H1 (cell line): ENCODE data around the gene FSTL4. TPM values are rescaled to one million over a fixed set of nuclear protein-coding genes. Genes with fewer than 3 reads are reported as not detected.

Experiments
- CTCF ChIA-PET: fragments of 300-600 bp; sonication (Branson Sonifier 250); formaldehyde crosslinking; loops from one replicate; lab custom pipeline; 2021; ENCODE audit not compliant: partially characterized antibody; lab: Charles Lee
- POLR2A ChIA-PET: fragments of 300-600 bp; sonication (Branson Sonifier 250); formaldehyde crosslinking; loops from one replicate; lab custom pipeline; 2021; ENCODE audit warnings: inconsistent platforms; ENCODE audit not compliant: partially characterized antibody; lab: Charles Lee
- DNase-seq, 2 experiments: peaks; one replicate each; pipeline versions ENCODE4 v3.0.0 to v3.0.0-alpha.2; 2010 to 2022; ENCODE audit warnings: low spot score in 2 of 2, low read depth in 1 of 2, mixed read lengths in 1 of 2
- FAIRE-seq: peaks from 2 replicates; lab custom pipeline; 2011; peaks lifted over from hg19 to GRCh38; lab: Jason Lieb, UNC
- H2AFZ ChIP-seq: 2 replicates; pipeline ENCODE4 v1.8.1; 2012; ENCODE audit warnings: low read length, inconsistent platforms
- H2AK5ac ChIP-seq: 2 replicates; pipeline ENCODE4 v1.6.1; 2013; ENCODE audit warnings: low read depth, low read length
- H2BK120ac ChIP-seq: replicated peaks from 2 replicates; pipeline ENCODE3; 2013; ENCODE audit warnings: low read depth, low read length, inconsistent platforms
- H2BK12ac ChIP-seq: 2 replicates; pipeline ENCODE4 v1.6.1; 2013; ENCODE audit warnings: low read depth, low read length
- H2BK15ac ChIP-seq: 2 replicates; pipeline ENCODE4 v1.6.1; 2013; ENCODE audit warnings: low read length
- H2BK20ac ChIP-seq: 2 replicates; pipeline ENCODE4 v1.6.1; 2013; ENCODE audit warnings: low read length
- H2BK5ac ChIP-seq: 2 replicates; pipeline ENCODE4 v1.6.1; 2013; ENCODE audit warnings: low read depth, low read length
- H3K14ac ChIP-seq: 2 replicates; pipeline ENCODE4 v1.6.1; 2013; ENCODE audit warnings: inconsistent platforms; ENCODE audit not compliant: insufficient read length
- H3K18ac ChIP-seq: 2 replicates; pipeline ENCODE4 v1.6.1; 2013; ENCODE audit warnings: low read length; ENCODE audit errors: extremely low read depth
- H3K23ac ChIP-seq: 2 replicates; pipeline ENCODE4 v1.6.1; 2013; ENCODE audit warnings: inconsistent platforms; ENCODE audit not compliant: insufficient read length
- H3K23me2 ChIP-seq: 2 replicates; pipeline ENCODE4 v1.6.1; 2013; ENCODE audit warnings: low read depth, low read length
- H3K27ac ChIP-seq: 2 replicates; pipeline ENCODE4 v1.6.1; 2011; ENCODE audit warnings: low read depth, low read length, inconsistent platforms
- H3K27me3 ChIP-seq, 4 experiments: replicated peaks in 1 of 4; 1 replicate in 1 of 4; 2 replicates in 3 of 4; pipeline versions ENCODE4 v1.6.1 to v1.8.1; 2011 to 2013; ENCODE audit warnings: low read length in 3 of 4, mild to moderate bottlenecking in 3 of 4, inconsistent platforms in 2 of 4, mixed read lengths in 2 of 4, moderate library complexity in 1 of 4; ENCODE audit not compliant: control insufficient read depth in 3 of 4, insufficient read depth in 3 of 4; ENCODE audit errors: extremely low read depth in 1 of 4
- H3K36me3 ChIP-seq, 4 experiments: 2 replicates each; pipeline versions ENCODE4 v1.6.1 to v1.8.1; 2011 to 2013; ENCODE audit warnings: mild to moderate bottlenecking in 4 of 4, low read length in 3 of 4, moderate library complexity in 2 of 4, control low read depth in 1 of 4, inconsistent platforms in 1 of 4; ENCODE audit not compliant: insufficient read depth in 4 of 4, control insufficient read depth in 2 of 4
- H3K4ac ChIP-seq: replicated peaks from 2 replicates; pipeline ENCODE3; 2013; ENCODE audit warnings: low read length, low read depth, mixed read lengths, inconsistent platforms; ENCODE audit not compliant: insufficient read length
- H3K4me1 ChIP-seq, 4 experiments: replicated peaks in 1 of 4; 1 replicate in 1 of 4; 2 replicates in 3 of 4; pipeline versions ENCODE4 v1.6.1 to v1.8.1; 2011 to 2013; ENCODE audit warnings: low read length in 3 of 4, inconsistent platforms in 2 of 4, mixed read lengths in 1 of 4; ENCODE audit not compliant: insufficient read depth in 4 of 4, control insufficient read depth in 3 of 4
- H3K4me2 ChIP-seq, 2 experiments: 2 replicates each; pipeline versions ENCODE4 v1.6.1 to v1.8.1; 2011 to 2013; ENCODE audit warnings: low read depth in 2 of 2, low read length in 2 of 2, control low read depth in 1 of 2, inconsistent platforms in 1 of 2, mild to moderate bottlenecking in 1 of 2; ENCODE audit not compliant: insufficient read depth in 1 of 2
- H3K4me3 ChIP-seq, 4 experiments: fragments of 200-600, 300-600 bp in 1 of 4; sonication (generic), shearing (Covaris generic), sonication (Bioruptor Twin) in 1 of 4; 2 replicates each; pipeline versions ENCODE4 v1.5.1 to v1.8.1; 2011 to 2016; ENCODE audit warnings: low read length in 4 of 4, low read depth in 3 of 4, control low read depth in 2 of 4, inconsistent platforms in 2 of 4, mild to moderate bottlenecking in 2 of 4, mixed read lengths in 1 of 4, moderate library complexity in 1 of 4; ENCODE audit not compliant: insufficient read depth in 2 of 4; ENCODE audit errors: extremely low read depth in 1 of 4
- H3K56ac ChIP-seq: replicated peaks from 2 replicates; pipeline ENCODE3; 2013; ENCODE audit warnings: low read depth, mild to moderate bottlenecking, mixed read lengths, low read length, inconsistent platforms; ENCODE audit not compliant: insufficient read length
- H3K79me1 ChIP-seq: 2 replicates; pipeline ENCODE4 v1.6.1; 2013; ENCODE audit warnings: low read depth, low read length, control low read depth
- H3K79me2 ChIP-seq, 2 experiments: 2 replicates each; pipeline versions ENCODE4 v1.6.1 to v1.8.1; 2012 to 2013; ENCODE audit warnings: low read length in 2 of 2, mild to moderate bottlenecking in 2 of 2, inconsistent platforms in 1 of 2; ENCODE audit not compliant: insufficient read depth in 2 of 2, control insufficient read depth in 1 of 2
- H3K9ac ChIP-seq, 4 experiments: replicated peaks in 1 of 4; 1 replicate in 1 of 4; 2 replicates in 3 of 4; pipeline versions ENCODE4 v1.6.1 to v1.8.1; 2011 to 2013; ENCODE audit warnings: low read depth in 3 of 4, low read length in 3 of 4, control low read depth in 2 of 4, mild to moderate bottlenecking in 2 of 4, moderate library complexity in 2 of 4, inconsistent platforms in 1 of 4; ENCODE audit errors: extremely low read depth in 1 of 4
- H3K9me3 ChIP-seq, 2 experiments: 2 replicates each; pipeline versions ENCODE4 v1.6.1 to v1.8.1; 2012 to 2013; ENCODE audit warnings: mild to moderate bottlenecking in 2 of 2, moderate library complexity in 2 of 2, control low read depth in 1 of 2, inconsistent platforms in 1 of 2, low read depth in 1 of 2, low read length in 1 of 2, mixed read lengths in 1 of 2; ENCODE audit not compliant: insufficient read depth in 2 of 2
- H4K20me1 ChIP-seq, 2 experiments: replicated peaks in 1 of 2; 2 replicates each; pipeline versions ENCODE3 to v1.8.1; 2011 to 2013; ENCODE audit warnings: inconsistent platforms in 2 of 2, low read length in 2 of 2, mild to moderate bottlenecking in 1 of 2; ENCODE audit not compliant: insufficient read depth in 2 of 2, control insufficient read depth in 1 of 2
- H4K5ac ChIP-seq: 2 replicates; pipeline ENCODE4 v1.6.1; 2013; ENCODE audit warnings: low read length, low read depth, mixed read lengths, inconsistent platforms; ENCODE audit not compliant: insufficient read length
- H4K8ac ChIP-seq: 2 replicates; pipeline ENCODE4 v1.8.0; 2013; ENCODE audit warnings: mild to moderate bottlenecking, moderate library complexity, low read length, inconsistent platforms; ENCODE audit not compliant: insufficient read depth; ENCODE audit errors: extremely low read depth
- H4K91ac ChIP-seq: replicated peaks from 2 replicates; pipeline ENCODE3; 2013; ENCODE audit warnings: low read length, mixed read lengths, inconsistent platforms; ENCODE audit not compliant: insufficient read length
- ATF2 ChIP-seq: IDR thresholded peaks from 2 replicates; pipeline ENCODE4 v1.6.1; 2012; ENCODE audit warnings: low read length, inconsistent platforms
- GABPA ChIP-seq: IDR thresholded peaks from 2 replicates; pipeline ENCODE4 v1.6.1; 2011; ENCODE audit warnings: mild to moderate bottlenecking, low read length, moderate library complexity, borderline replicate concordance; ENCODE audit not compliant: insufficient read depth
- KDM5A ChIP-seq: fragments of 200-600 bp; IDR thresholded peaks from 2 replicates; pipeline ENCODE4 v1.7.1; 2012; ENCODE audit warnings: mild to moderate bottlenecking, low read length, inconsistent platforms, mixed read lengths
- MAX ChIP-seq: IDR thresholded peaks from 2 replicates; pipeline ENCODE4 v1.6.1; 2012; ENCODE audit warnings: inconsistent platforms
- POLR2A ChIP-seq, 2 experiments: IDR thresholded peaks; 1 replicate in 1 of 2; 2 replicates in 1 of 2; pipeline ENCODE4 v1.6.1; 2011; ENCODE audit warnings: low read depth in 2 of 2, low read length in 2 of 2, mild to moderate bottlenecking in 2 of 2; ENCODE audit errors: control extremely low read depth in 1 of 2
- SIN3A ChIP-seq, 2 experiments: IDR thresholded peaks in 1 of 2; conservative IDR thresholded peaks in 1 of 2; 2 replicates each; pipeline ENCODE4 v1.6.1; 2011 to 2012; ENCODE audit warnings: low read length in 2 of 2, improper control_type of control experiment in 1 of 2, low read depth in 1 of 2, mild to moderate bottlenecking in 1 of 2
- SP1 ChIP-seq: IDR thresholded peaks from 2 replicates; pipeline ENCODE4 v1.6.1; 2011; ENCODE audit warnings: low read depth, low read length
- SP2 ChIP-seq: IDR thresholded peaks from 2 replicates; pipeline ENCODE4 v1.6.1; 2012; ENCODE audit warnings: mild to moderate bottlenecking, low read length, inconsistent platforms
- USF2 ChIP-seq: IDR thresholded peaks from 2 replicates; pipeline ENCODE4 v1.6.1; 2011; ENCODE audit warnings: low read length, improper control_type of control experiment
- ZNF274 ChIP-seq: IDR thresholded peaks from 2 replicates; pipeline ENCODE4 v1.7.0; 2012; ENCODE audit warnings: low read length, borderline replicate concordance; ENCODE audit errors: extremely low read depth
- WGBS, 2 experiments: shearing (Covaris generic) in 1 of 2; methylation state at CpG; one replicate each; pipeline versions ENCODE4 v1.1.6 to v1.1.7; 2013 to 2015; ENCODE audit warnings: low lambda C conversion rate in 2 of 2, mixed read lengths in 2 of 2, inconsistent platforms in 1 of 2, low coverage in 1 of 2, missing lambda C conversion rate in 1 of 2; ENCODE audit not compliant: insufficient replicate concordance in 2 of 2, insufficient coverage in 1 of 2, insufficient read length in 1 of 2; ENCODE audit errors: extremely low coverage in 1 of 2, missing lambda C conversion rate in 1 of 2; 5-methylcytosine and 5-hydroxymethylcytosine counted together
- polyA plus RNA-seq, 7 experiments: library from polyadenylated mRNA; depleted of rRNA in 3 of 7; stranded (reverse) in 5 of 7; unstranded in 2 of 7; fragments of >200 nt in 5 of 7; fragments of 200-250 nt in 2 of 7; gene quantifications; 1 replicate in 5 of 7; 2 replicates in 1 of 7; 4 replicates in 1 of 7; pipeline versions ENCODE4 v1.2.1 to v1.2.3, GENCODE V29; 2011 to 2013; ENCODE audit warnings: missing spikeins in 2 of 7, mixed read lengths in 2 of 7
- total RNA-seq: library from RNA; stranded (reverse); fragmentation: NEBNext Ultra II Directional; extraction: Animal tissue kit (Norgen Biotek cat#: 25700); gene quantifications from 2 replicates; pipeline ENCODE4 v1.2.1, GENCODE V29; 2021

The FSTL4 gene
- total and polyA plus RNA-seq, 2 of the 8 experiments (the other 6 are each of a cell fraction or from before 2014, with no cell fraction given) = 3.1 to 4.1 TPM

GRCh38 chr5:133396187-133396741 lies 216.1 kb downstream of the FSTL4 start:
- H2BK15ac ChIP-seq = 0 out of 2 replicates have a peak overlapping the region, but pooled peaks have one; percentile 20
- H3K4me2 ChIP-seq = no peak overlapping the region
- H3K23ac ChIP-seq = no peak overlapping the region
- no peak overlapping the region for H2BK5ac ChIP-seq
- H3K79me1 ChIP-seq = no peaks in the 10 kb centered on the region
- peak overlapping the region; percentile 36; the same call in 1 of the 2 replicates for H3K18ac ChIP-seq
- H2BK12ac ChIP-seq = no peak overlapping the region
- peaks cover 3 to 14% of the 10 kb centered on the region in 2 experiments; a peak in 2 of 4 replicates for H3K9me3 ChIP-seq
- no peak overlapping the region for H4K91ac ChIP-seq
- ChIA-PET CTCF (interaction anchor here (0.9 to 9.4 kb wide), 6 partner anchors 9 to 80 kb away, joined by 3 to 78 read pairs (median 4); no protein-coding TSS in a partner anchor), POLR2A (no interaction called here)
- no peak overlapping the region for H3K14ac ChIP-seq
- H3K4me3 ChIP-seq = no peak overlapping the region
- H4K20me1 ChIP-seq = no peaks in the 10 kb centered on the region
- H4K5ac ChIP-seq = no peak overlapping the region
- FAIRE-seq = peak; percentile 70
- no peak overlapping the region for H3K56ac ChIP-seq
- no peak overlapping the region for H3K9ac ChIP-seq
- no peak overlapping the region; the same call in 1 of the 2 replicates for H2BK20ac ChIP-seq
- peaks cover 0 to 5% (median 0%) of the 10 kb centered on the region in 4 experiments; a peak in 1 of 8 replicates for H3K36me3 ChIP-seq
- no peaks in the 10 kb centered on the region for H3K23me2 ChIP-seq
- H2AFZ ChIP-seq = no peak overlapping the region
- no peak overlapping the region for H2BK120ac ChIP-seq
- no peak overlapping the region for H2AK5ac ChIP-seq
- WGBS, 2 experiments = 72% methylated on average over 6 of the region's 6 CpGs; no CpG with 5 or more reads in 1 of the 2 experiments
- H3K4ac ChIP-seq = no peak overlapping the region
- peaks cover 3 to 10% (median 7%) of the 10 kb centered on the region in 4 experiments; a peak in 5 of 7 replicates for H3K4me1 ChIP-seq
- peak in 1 of 2 experiments; percentile 52 for DNase-seq
- no peaks in the 10 kb centered on the region for H3K27me3 ChIP-seq
- H4K8ac ChIP-seq = no peak overlapping the region
- no peaks in the 10 kb centered on the region for H3K79me2 ChIP-seq
- H3K27ac ChIP-seq = no peak overlapping the region
- TF ChIP-seq SP2 (no peak), GABPA (no peak), ZNF274 (no peak), SIN3A (conservative IDR thresholded peaks at IDR 0.05 in 1 of 2, IDR thresholded peaks at IDR 0.05 in 1 of 2; ENCODE audit: low read depth in 1 of 2, low read length in 2 of 2) (0 out of 4 replicates have a peak, but pooled peaks have one; percentile 21 to 49), USF2 (no peak), POLR2A (IDR thresholded peaks at IDR 0.05; ENCODE audit: control extremely low read depth in 1 of 2, low read depth in 2 of 2, low read length in 2 of 2) (no peak), ATF2 (no peak), MAX (no peak), KDM5A (no peak), SP1 (no peak)
